Mesendoderm (in vitro differentiated cells): ENCODE measurements around the gene MAVS.

Experiments used
- DNase-seq: peaks from one replicate; pipeline ENCODE4 v3.0.0; 2013
- H2AK5ac ChIP-seq: 2 replicates; pipeline ENCODE4 v1.6.1; 2013; ENCODE audit warnings: low read length, inconsistent platforms
- H2BK120ac ChIP-seq: 2 replicates; pipeline ENCODE4 v1.6.1; 2013; ENCODE audit warnings: low read depth, mild to moderate bottlenecking, low read length, moderate library complexity, mixed read lengths
- H2BK15ac ChIP-seq: replicated peaks from 2 replicates; pipeline ENCODE4 v1.6.1; 2013; ENCODE audit warnings: low read depth, mild to moderate bottlenecking, moderate library complexity
- H2BK5ac ChIP-seq: 2 replicates; pipeline ENCODE4 v1.6.1; 2013; ENCODE audit warnings: low read length, inconsistent platforms
- H3K18ac ChIP-seq: 2 replicates; pipeline ENCODE4 v1.6.1; 2013; ENCODE audit warnings: mild to moderate bottlenecking, low read length, mixed read lengths
- H3K23ac ChIP-seq: one replicate; pipeline ENCODE4 v1.6.1; 2013; ENCODE audit warnings: low read length
- H3K27ac ChIP-seq: 2 replicates; pipeline ENCODE4 v1.5.1; 2013; ENCODE audit warnings: low read depth, mild to moderate bottlenecking, inconsistent platforms, low read length, moderate library complexity
- H3K27me3 ChIP-seq: 2 replicates; pipeline ENCODE4 v1.6.1; 2013; ENCODE audit warnings: low read length, control low read depth, mild to moderate bottlenecking, inconsistent platforms; ENCODE audit not compliant: insufficient read depth, poor library complexity
- H3K36me3 ChIP-seq: 2 replicates; pipeline ENCODE4 v1.6.1; 2013; ENCODE audit warnings: low read length, inconsistent platforms; ENCODE audit not compliant: control insufficient read depth, insufficient read depth
- H3K4ac ChIP-seq: one replicate; pipeline ENCODE4 v1.6.1; 2013; ENCODE audit warnings: low read depth, mild to moderate bottlenecking, low read length, moderate library complexity
- H3K4me1 ChIP-seq: 2 replicates; pipeline ENCODE4 v1.6.1; 2013; ENCODE audit warnings: low read depth, low read length, inconsistent platforms; ENCODE audit not compliant: control insufficient read depth
- H3K4me2 ChIP-seq: 2 replicates; pipeline ENCODE4 v1.6.1; 2013; ENCODE audit warnings: low read length
- H3K4me3 ChIP-seq: 2 replicates; pipeline ENCODE4 v1.5.1; 2013; ENCODE audit warnings: mild to moderate bottlenecking, low read length
- H3K56ac ChIP-seq: one replicate; pipeline ENCODE4 v1.6.1; 2013; ENCODE audit warnings: low read length
- H3K79me1 ChIP-seq: 2 replicates; pipeline ENCODE4 v1.6.1; 2013; ENCODE audit warnings: low read length, inconsistent platforms
- H3K79me2 ChIP-seq: 2 replicates; pipeline ENCODE4 v1.6.1; 2013; ENCODE audit warnings: mild to moderate bottlenecking, low read length; ENCODE audit not compliant: control insufficient read depth, insufficient read depth
- H3K9ac ChIP-seq: 2 replicates; pipeline ENCODE4 v1.6.1; 2013; ENCODE audit warnings: low read length, inconsistent platforms
- H4K5ac ChIP-seq: one replicate; pipeline ENCODE4 v1.6.1; 2013; ENCODE audit warnings: low read length
- H4K8ac ChIP-seq: one replicate; pipeline ENCODE4 v1.6.1; 2013; ENCODE audit warnings: low read depth, mild to moderate bottlenecking, control low read depth, low read length, moderate library complexity
- WGBS: extraction: QIAGEN DNeasy Blood & Tissue Kit; methylation state at CpG from one replicate; pipeline ENCODE4 v1.1.7; 2013; ENCODE audit warnings: low lambda C conversion rate, missing lambda C conversion rate; ENCODE audit not compliant: insufficient coverage; ENCODE audit errors: extremely low coverage; 5-methylcytosine and 5-hydroxymethylcytosine counted together

The MAVS gene

GRCh38 chr20:3858689-3859088 is 12.1 kb downstream of the MAVS start:
- no peak overlapping the region for H3K18ac ChIP-seq
- H3K9ac ChIP-seq, result no peak overlapping the region
- H2BK5ac ChIP-seq, result no peak overlapping the region
- no peaks in the 10 kb centered on the region for H3K27me3 ChIP-seq
- H3K4me1 ChIP-seq, result no peaks in the 10 kb centered on the region
- H3K79me1 ChIP-seq, result no peaks in the 10 kb centered on the region
- H4K8ac ChIP-seq, result no peak overlapping the region
- no peak overlapping the region for H3K56ac ChIP-seq
- no peak overlapping the region for H2BK120ac ChIP-seq
- no peak overlapping the region for H3K4ac ChIP-seq
- WGBS, result no CpG with 5 or more reads among the region's 6 CpGs
- no peak overlapping the region for H3K23ac ChIP-seq
- H3K4me3 ChIP-seq, result no peak overlapping the region
- H4K5ac ChIP-seq, result no peak overlapping the region
- no peak overlapping the region for H3K4me2 ChIP-seq
- H3K79me2 ChIP-seq, result no peaks in the 10 kb centered on the region
- H2AK5ac ChIP-seq, result no peak overlapping the region
- no peak for DNase-seq
- H3K36me3 ChIP-seq, result peaks cover 16% of the 10 kb centered on the region
- no peak overlapping the region for H2BK15ac ChIP-seq
- H3K27ac ChIP-seq, result no peak overlapping the region

GRCh38 chr20:3861191-3861590 is 14.6 kb downstream of the MAVS start:
- Histone ChIP-seq H2BK15ac (no peak overlapping the region), H3K4ac (no peak overlapping the region), H3K36me3 (peaks cover 27% of the 10 kb centered on the region), H3K79me2 (no peaks in the 10 kb centered on the region), H3K4me1 (no peaks in the 10 kb centered on the region), H3K27ac (no peak overlapping the region), H2AK5ac (no peak overlapping the region), H3K79me1 (no peaks in the 10 kb centered on the region), H3K23ac (no peak overlapping the region), H3K27me3 (no peaks in the 10 kb centered on the region), H3K4me2 (no peak overlapping the region), H2BK120ac (no peak overlapping the region), H2BK5ac (no peak overlapping the region), H4K8ac (no peak overlapping the region), H3K18ac (no peak overlapping the region), H3K56ac (no peak overlapping the region), H3K4me3 (no peak overlapping the region), H3K9ac (no peak overlapping the region), H4K5ac (no peak overlapping the region)
- no CpG with 5 or more reads among the region's 7 CpGs for WGBS
- DNase-seq, result no peak

GRCh38 chr20:3862333-3862732 is 15.7 kb downstream of the MAVS start:
- Histone ChIP-seq H3K27ac (no peak overlapping the region), H3K18ac (no peak overlapping the region), H3K4me2 (no peak overlapping the region), H2BK120ac (no peak overlapping the region), H3K56ac (no peak overlapping the region), H3K4me1 (no peaks in the 10 kb centered on the region), H3K79me1 (no peaks in the 10 kb centered on the region), H4K8ac (no peak overlapping the region), H3K4ac (no peak overlapping the region), H2BK15ac (no peak overlapping the region), H4K5ac (no peak overlapping the region), H2AK5ac (no peak overlapping the region), H3K36me3 (peaks cover 29% of the 10 kb centered on the region), H2BK5ac (no peak overlapping the region), H3K9ac (no peak overlapping the region), H3K23ac (no peak overlapping the region), H3K27me3 (no peaks in the 10 kb centered on the region), H3K79me2 (no peaks in the 10 kb centered on the region), H3K4me3 (no peak overlapping the region)
- no CpG with 5 or more reads among the region's 1 CpG for WGBS
- DNase-seq, result no peak

- no CpG with 5 or more reads among the region's 7 CpGs for WGBS
Measured at GRCh38 chr20:3863317-3863716, 16.7 kb downstream of the MAVS start.

GRCh38 chr20:3864518-3864917 is 17.9 kb downstream of the MAVS start:
- Histone ChIP-seq H3K79me1 (no peaks in the 10 kb centered on the region), H4K8ac (no peak overlapping the region), H3K79me2 (no peaks in the 10 kb centered on the region), H3K4me2 (no peak overlapping the region), H3K4me1 (no peaks in the 10 kb centered on the region), H2AK5ac (no peak overlapping the region), H3K56ac (no peak overlapping the region), H3K4me3 (no peak overlapping the region), H3K36me3 (peaks cover 26% of the 10 kb centered on the region), H3K4ac (no peak overlapping the region), H2BK5ac (no peak overlapping the region), H3K18ac (no peak overlapping the region), H4K5ac (no peak overlapping the region), H2BK15ac (no peak overlapping the region), H2BK120ac (no peak overlapping the region), H3K27ac (no peak overlapping the region), H3K23ac (no peak overlapping the region), H3K9ac (no peak overlapping the region), H3K27me3 (no peaks in the 10 kb centered on the region)
- DNase-seq, result no peak
- WGBS, result no CpG with 5 or more reads among the region's 5 CpGs

More at GRCh38 chr20:3863317-3863716, 16.7 kb downstream of the MAVS start:
- H2BK15ac ChIP-seq, result no peak overlapping the region
- no peak overlapping the region for H4K8ac ChIP-seq
- H3K9ac ChIP-seq, result no peak overlapping the region
- H3K27me3 ChIP-seq, result no peaks in the 10 kb centered on the region
- no peaks in the 10 kb centered on the region for H3K79me1 ChIP-seq
- H3K4me1 ChIP-seq, result no peaks in the 10 kb centered on the region
- no peak overlapping the region for H3K4me2 ChIP-seq
- H3K4ac ChIP-seq, result no peak overlapping the region
- no peaks in the 10 kb centered on the region for H3K79me2 ChIP-seq
- no peak overlapping the region for H3K4me3 ChIP-seq
- H3K23ac ChIP-seq, result no peak overlapping the region
- peaks cover 26% of the 10 kb centered on the region for H3K36me3 ChIP-seq
- no peak overlapping the region for H3K56ac ChIP-seq
- no peak overlapping the region for H2AK5ac ChIP-seq
- no peak overlapping the region for H2BK5ac ChIP-seq
- H2BK120ac ChIP-seq, result no peak overlapping the region
- DNase-seq, result no peak
- no peak overlapping the region for H3K18ac ChIP-seq
- H4K5ac ChIP-seq, result no peak overlapping the region
- H3K27ac ChIP-seq, result no peak overlapping the region

- Histone ChIP-seq H4K5ac (no peak overlapping the region), H3K36me3 (peaks cover 26% of the 10 kb centered on the region), H3K27ac (no peak overlapping the region), H3K79me1 (no peaks in the 10 kb centered on the region), H3K4me1 (no peaks in the 10 kb centered on the region), H3K27me3 (no peaks in the 10 kb centered on the region), H3K23ac (no peak overlapping the region), H3K9ac (no peak overlapping the region), H3K79me2 (no peaks in the 10 kb centered on the region), H2BK120ac (no peak overlapping the region), H3K4me3 (no peak overlapping the region), H2BK5ac (no peak overlapping the region), H3K4me2 (no peak overlapping the region), H2AK5ac (no peak overlapping the region), H3K56ac (no peak overlapping the region), H2BK15ac (no peak overlapping the region), H4K8ac (no peak overlapping the region), H3K4ac (no peak overlapping the region), H3K18ac (no peak overlapping the region)
- DNase-seq, result no peak
- no CpG with 5 or more reads among the region's 14 CpGs for WGBS
Measured at GRCh38 chr20:3865152-3865886, 18.7 kb downstream of the MAVS start.
